NK-92 (cell line): ENCODE measurements around the gene RETREG3.
"Not testable (repeated sequence)": the region's sequence is repeated elsewhere in the genome, so short reads cannot be mapped to it uniquely, and the experiment has no call there.

Experiments used
- DNase-seq: peaks from one replicate; lab custom pipeline; 2025; ENCODE audit not compliant: unreplicated experiment; lab: John Stamatoyannopoulos, UW

Gene RETREG3

DNA sequence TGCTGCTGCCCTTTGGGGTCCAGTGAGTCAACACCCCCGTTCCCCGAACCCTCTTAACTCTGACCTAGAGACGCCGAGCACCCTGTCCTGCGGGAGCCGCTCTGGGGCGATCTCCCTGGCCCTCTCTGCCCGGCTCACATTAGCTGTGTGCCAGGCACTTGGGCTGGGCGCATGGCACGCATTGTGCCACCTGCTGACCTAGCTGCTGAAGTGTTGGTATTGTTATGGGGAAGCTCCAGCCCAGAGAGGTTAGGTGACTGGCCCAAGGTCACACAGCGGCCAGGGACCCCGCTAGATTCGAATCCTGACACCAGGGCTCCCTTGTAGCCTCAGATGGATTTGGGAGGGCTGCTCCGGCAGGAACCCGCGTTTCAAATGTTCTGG lies 55.3 kb downstream of the RETREG3 start:
- no peak for DNase-seq

DNA sequence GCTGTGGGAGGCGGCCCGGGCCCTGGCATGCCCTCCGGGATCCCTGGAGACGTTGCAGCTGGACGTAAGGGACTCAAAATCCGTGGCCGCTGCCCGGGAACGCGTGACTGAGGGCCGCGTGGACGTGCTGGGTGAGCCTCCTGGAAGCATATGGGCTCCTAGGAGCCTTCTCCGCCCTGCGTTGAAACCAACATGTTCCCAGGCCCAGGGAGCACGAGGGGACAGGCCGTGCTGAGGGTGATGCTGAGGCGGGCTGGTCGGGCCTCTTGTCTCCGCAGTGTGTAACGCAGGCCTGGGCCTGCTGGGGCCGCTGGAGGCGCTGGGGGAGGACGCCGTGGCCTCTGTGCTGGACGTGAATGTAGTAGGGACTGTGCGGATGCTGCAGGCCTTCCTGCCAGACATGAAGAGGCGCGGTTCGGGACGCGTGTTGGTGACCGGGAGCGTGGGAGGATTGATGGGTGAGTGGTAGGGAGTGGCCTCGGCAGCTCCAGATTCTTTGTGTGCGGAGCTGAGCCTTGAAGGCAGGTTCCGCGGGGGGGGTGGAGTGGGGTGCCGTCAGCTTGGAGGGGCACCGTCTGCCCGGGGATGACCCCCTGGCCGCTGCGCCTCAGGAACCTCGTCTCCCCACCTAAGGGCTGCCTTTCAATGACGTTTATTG lies 55.9 kb downstream of the RETREG3 start:
- no peak for DNase-seq

DNA sequence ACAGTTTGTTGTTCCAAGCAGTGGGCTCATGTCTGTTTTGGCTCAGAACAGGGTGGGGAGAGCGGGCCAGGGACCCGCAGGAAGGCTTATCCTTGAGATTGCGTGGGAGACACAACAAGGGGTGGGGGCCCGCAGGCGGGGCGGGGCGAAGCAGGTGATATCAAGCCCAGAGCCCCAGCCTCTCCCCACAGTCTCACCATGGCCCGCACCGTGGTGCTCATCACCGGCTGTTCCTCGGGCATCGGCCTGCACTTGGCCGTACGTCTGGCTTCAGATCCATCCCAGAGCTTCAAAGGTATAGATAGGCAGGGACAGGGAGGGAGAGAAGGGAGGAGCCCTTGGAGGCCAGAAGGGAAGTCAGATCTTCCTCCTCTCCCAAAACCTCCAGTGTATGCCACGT lies 56.4 kb downstream of the RETREG3 start, which contains the start of gene HSD17B1:
TSS of gene HSD17B1 (plus strand) at position 188 of the 400 bp plus-strand sequence. CDS start at position 199, 11 bp downstream.
- not testable (repeated sequence) for DNase-seq

DNA sequence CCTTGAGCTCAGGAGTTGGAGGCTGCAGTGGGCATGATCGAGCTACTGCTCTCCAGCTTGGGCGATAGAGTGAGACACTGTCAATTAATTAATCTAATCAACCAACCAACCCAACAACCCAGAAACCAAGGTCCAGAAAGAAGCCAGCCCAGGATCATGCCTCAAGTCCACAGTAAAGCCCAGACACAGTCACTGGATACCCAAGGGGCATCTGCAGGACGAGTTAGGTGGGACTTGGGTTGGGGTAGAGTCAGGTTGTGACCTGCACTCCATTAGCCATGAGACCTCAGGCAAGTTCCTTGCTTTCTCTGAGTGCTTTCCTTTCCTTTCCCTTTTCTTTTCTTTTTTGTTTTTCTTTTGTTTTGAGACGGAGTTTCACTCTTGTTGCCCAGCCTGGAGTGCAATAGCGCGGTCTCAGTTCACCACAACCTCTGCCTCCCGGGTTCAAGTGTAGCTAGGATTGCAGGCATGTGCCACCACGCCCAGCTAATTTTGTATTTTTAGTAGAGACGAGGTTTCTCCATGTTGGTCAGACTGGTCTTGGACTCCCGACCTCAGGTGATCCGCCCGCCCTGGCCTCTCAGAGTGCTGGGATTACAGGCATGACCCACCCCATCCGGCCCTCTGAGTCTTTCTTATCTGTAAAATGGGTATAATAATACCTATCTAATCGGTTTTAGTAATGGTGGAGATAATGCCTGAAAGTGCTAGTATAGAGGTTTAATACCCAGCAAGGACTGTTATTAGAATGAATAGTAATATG lies 60.0 kb downstream of the RETREG3 start:
- no peak for DNase-seq

DNA sequence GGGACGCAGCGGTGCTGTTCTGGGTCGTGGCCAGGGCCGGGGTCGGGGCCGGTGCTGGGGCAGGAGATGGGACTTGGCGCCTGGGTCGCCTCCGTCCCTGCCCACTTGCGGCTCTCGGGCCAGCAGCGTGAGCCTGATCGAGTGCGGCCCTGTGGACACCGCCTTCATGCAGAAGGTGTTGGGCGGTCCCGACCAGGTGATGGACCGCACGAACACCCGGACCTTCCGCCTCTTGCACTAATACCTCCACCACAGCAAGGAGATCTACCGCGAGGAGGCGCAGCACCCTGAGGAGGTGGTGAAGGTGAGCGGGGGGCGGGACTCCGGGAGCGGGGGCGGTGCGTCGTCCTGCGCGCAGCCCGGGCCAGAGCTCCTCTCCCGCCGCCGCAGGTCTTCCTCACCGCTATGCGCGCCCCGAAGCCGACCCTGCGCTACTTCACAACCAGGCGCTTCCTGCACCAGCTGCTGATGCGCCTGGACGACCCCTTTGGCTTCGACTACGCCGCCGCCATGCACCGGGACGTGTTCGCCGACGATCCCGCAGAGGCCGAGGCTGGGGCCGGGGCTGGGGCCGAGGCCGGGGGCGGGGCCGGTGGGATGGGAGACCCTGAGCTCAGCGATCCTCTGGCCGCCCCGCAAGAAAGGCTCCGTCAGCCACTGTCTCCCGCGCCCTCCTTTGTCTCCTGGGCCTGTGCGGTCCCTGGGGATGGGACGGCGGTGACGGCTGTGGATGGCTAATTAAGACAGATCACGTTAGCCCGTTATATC lies 60.9 kb downstream of the RETREG3 start:
- DNase-seq, result no peak

DNA sequence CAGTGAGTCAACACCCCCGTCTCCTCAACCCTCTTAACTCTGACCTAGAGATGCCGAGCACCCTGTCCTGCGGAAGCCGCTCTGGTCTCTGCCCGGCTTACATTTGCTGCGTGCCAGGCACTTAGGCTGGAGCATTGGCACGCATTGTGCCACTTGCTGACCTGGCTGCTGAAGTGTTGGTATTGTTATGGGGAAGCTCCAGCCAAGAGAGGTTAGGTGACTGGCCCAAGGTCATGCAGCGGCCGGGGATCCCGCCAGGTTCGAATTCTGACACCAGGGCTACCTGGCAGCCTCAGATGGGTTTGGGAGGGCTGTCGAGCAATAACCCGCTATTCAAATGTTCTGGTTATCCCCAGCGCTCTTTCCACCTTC lies 61.5 kb downstream of the RETREG3 start:
- DNase-seq, result no peak

DNA sequence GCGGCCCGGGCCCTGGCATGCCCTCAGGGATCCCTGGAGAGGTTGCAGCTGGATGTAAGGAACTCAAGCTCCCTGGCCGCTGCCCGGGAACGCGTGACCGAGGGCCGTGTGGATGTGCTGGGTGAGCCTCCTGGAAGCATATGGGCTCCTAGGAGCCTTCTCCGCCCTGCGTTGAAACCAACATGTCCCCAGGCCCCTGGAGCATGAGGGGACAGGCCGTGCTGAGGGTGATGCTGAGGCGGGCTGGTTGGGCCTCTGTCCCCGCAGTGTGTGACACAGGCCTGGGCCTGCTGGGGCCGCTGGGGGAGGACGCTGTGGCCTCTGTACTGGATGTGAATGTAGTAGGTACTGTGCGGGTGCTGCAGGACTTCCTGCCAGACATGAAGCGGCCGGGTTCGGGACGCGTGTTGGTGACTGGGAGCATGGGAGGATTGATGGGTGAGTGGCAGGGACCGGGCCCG lies 62.1 kb downstream of the RETREG3 start:
- no peak for DNase-seq

DNA sequence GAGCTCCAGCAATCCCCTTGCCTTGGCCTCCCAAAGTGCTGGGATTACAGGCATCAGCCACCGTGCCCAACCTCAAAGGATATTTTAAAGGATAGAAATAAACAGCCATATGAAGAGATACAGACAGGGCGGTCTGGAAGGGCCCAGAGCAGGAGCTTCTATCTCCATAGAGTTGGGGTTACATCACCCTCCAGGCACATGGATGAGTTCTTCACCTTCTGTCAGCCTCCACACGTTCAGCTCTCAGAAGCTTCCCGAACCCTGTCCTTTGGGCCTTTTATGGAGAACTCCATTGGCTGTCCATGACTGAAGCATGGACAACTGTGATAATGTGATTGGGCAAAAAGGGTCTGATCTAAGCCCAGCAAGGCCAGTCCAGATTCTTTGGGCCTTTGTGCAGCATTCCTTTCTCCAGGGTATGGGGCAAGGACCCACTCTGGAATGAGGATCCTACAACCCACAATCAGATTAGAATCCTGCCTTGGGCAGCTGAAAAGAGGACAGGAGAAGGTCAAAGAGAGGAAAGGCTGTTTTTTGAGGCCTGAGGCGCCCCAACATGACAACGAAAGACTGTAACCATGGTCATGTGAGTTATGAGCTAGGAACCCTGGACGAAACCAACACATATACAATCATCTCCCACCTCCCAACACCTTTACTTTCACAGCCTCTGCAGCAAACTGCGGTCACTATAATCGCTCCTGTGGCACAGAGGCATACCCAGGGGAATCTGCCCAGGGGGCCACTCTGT lies 63.2 kb downstream of the RETREG3 start:
- DNase-seq, result not testable (repeated sequence)

DNA sequence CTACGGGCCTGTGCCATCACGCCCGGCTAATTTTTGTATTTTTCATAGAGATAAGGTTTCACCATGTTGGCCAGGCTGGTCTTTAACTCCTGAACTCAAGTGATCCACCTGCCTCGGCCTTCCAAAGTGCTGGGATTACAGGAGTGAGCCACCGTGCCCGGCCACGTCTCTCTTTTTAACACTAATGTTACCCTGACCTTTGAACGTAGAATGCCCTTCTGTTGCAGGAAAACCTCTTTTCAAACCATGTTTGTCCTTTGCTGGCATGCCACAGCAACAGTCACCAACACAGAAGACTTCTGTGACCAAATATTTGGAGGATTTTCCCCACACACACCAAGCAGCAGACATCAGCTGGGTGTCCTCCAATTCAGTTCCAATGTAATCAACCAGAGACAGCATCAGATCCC lies 64.3 kb downstream of the RETREG3 start:
- DNase-seq, result no peak

DNA sequence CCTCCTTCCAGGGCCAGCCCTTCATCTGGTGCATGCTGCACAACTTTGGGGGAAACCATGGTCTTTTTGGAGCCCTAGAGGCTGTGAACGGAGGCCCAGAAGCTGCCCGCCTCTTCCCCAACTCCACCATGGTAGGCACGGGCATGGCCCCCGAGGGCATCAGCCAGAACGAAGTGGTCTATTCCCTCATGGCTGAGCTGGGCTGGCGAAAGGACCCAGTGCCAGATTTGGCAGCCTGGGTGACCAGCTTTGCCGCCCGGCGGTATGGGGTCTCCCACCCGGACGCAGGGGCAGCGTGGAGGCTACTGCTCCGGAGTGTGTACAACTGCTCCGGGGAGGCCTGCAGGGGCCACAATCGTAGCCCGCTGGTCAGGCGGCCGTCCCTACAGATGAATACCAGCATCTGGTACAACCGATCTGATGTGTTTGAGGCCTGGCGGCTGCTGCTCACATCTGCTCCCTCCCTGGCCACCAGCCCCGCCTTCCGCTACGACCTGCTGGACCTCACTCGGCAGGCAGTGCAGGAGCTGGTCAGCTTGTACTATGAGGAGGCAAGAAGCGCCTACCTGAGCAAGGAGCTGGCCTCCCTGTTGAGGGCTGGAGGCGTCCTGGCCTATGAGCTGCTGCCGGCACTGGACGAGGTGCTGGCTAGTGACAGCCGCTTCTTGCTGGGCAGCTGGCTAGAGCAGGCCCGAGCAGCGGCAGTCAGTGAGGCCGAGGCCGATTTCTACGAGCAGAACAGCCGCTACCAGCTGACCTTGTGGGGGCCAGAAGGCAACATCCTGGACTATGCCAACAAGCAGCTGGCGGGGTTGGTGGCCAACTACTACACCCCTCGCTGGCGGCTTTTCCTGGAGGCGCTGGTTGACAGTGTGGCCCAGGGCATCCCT lies 65.7 kb downstream of the RETREG3 start:
- no peak for DNase-seq

DNA sequence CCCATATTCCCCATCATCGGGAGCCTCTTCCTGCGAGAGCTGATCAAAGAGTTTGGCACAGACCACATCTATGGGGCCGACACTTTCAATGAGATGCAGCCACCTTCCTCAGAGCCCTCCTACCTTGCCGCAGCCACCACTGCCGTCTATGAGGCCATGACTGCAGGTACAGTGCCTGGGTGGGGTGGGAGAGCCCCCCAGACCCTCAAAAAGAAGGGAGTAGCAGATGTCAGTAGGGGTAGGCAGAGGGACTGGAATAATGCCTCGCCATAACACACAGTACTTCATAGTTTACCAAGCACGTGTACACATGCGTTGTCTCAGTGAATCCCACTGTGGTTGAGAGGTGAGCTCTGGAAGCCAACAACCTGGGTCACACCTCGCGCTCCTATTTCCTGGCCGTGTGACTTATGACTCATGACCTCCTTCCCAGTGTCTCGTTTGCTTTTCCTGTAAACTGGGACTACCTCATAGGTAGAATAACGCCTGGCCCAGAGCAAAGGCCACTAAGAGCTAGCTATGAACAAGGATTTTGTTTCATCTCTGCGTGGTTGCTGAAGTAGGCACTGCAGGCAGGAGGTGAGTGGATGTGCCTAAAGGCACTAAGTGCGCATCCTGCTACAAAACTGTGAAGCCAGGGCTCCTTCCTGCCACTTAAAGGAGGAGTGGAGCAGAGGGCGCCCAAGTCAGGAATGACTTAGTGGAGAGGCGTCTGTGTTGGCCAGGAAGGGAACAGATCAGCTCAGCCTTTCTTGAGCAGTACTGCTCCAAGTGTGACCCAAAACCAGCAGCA lies 67.9 kb downstream of the RETREG3 start:
- DNase-seq, result no peak

DNA sequence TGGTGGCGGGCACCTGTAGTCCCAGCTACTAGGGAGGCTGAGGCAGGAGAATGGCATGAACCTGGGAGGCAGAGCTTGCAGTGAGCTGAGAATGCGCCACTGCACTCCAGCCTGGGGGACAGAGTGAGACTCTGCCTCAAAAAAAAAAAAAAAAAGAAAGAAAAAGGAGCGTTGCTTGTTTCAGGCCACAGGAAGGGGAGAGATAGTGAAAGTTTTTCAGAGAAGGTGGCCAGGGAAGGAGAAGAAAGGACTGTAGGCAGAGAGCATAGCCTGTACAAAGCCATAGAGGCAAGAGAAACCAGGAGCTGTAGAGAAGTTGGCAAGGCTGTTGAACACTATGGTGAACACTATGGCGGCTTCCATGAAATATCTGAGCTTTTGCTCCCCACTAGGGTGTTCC lies 68.6 kb downstream of the RETREG3 start:
- DNase-seq, result not testable (repeated sequence)

DNA sequence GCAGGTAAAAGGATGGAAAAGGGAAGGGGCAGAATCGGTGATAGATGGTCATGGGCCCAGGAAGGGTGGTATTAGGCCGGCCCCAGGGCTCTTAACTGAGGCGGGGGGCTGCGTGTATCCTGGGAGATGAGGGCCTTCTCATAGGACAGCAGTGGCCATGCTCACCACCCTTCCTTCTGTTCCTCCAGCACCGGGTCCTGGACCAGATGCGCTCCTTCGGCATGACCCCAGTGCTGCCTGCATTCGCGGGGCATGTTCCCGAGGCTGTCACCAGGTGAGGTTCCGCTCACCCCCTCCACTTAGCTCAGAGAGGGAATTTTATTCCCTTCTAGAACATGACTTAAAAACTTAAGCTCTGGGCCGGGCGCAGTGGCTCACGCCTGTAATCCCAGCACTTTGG lies 70.7 kb downstream of the RETREG3 start:
- no peak for DNase-seq

DNA sequence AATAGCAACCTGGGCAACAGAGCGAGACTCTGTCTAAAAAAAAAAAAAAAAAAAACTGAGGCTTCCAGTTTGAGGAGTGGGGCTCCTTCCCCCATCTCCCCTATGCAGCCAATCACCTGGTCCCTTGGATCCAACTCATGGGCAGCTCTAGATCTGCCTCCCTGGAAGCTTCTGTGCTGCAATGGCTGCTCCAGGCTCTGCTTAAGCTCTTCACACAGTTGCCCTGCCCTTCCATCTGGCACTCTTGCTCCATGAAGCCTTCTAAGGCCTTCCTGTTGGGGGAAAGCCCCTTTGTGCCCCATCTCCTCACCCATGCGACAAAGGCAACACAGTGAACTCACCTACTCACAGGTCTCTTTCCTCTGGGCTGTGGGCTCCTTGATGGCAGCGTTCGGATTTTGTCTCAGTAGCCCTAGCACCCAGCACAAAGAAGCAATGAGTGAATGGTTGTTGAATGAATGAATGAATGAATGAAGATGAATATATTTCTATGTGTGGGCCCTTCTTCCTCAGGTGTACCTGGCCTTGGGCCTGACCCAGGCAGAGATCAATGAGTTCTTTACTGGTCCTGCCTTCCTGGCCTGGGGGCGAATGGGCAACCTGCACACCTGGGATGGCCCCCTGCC lies 71.2 kb downstream of the RETREG3 start:
- DNase-seq, result no peak

DNA sequence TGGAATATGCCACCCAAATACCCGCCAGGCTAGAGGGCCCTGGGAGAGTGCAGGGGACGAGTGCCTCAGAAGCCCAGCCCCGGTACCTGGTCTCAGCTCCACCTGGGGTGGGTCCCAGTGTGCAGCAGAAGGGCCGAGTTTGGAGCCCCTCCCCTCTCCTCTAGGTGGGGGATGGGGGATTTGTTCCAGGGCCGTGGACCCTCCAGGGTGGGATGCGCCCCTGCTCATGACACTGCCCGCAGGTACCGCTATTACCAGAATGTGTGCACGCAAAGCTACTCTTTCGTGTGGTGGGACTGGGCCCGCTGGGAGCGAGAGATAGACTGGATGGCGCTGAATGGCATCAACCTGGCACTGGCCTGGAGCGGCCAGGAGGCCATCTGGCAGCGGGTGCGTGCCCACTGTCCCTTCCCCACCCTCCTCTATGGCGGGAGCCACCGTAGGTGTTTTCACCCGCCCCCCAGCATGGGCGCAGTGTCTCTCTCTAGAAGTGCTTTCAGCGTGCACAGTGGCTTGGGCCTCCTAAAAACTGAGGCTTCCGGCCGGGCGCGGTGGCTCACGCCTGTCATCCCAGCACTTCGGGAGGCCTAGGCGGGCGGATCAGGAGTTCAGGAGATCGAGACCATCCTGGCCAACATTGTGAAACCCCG lies 71.9 kb downstream of the RETREG3 start:
- DNase-seq, result no peak

DNA sequence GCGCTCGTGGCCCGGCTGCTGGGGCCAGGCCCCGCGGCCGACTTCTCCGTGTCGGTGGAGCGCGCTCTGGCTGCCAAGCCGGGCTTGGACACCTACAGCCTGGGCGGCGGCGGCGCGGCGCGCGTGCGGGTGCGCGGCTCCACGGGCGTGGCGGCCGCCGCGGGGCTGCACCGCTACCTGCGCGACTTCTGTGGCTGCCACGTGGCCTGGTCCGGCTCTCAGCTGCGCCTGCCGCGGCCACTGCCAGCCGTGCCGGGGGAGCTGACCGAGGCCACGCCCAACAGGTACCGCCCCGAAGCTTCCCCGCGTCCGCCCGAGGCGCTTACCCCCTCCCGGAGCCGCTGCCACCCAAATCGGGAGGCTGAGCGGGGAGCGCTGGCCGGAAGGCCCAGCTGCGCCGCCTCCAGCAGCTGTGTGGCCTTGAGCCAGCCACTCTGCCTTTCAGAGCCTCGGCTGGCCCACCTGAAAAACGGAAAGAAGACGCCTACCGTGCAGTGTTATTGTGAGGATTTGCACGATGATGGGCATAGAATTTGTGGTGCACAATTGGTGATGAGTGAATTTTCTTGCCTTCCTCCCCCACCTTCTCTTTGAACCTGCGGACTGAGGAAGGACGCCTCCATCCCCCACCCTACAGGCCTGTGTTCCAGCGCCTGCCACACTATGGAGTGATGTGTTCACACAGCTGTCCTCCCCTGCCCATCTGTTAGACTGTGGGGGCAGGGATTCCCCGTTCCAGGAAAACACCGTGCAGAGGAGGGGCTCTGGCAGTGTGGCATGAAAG lies 72.6 kb downstream of the RETREG3 start:
- DNase-seq, result no peak

DNA sequence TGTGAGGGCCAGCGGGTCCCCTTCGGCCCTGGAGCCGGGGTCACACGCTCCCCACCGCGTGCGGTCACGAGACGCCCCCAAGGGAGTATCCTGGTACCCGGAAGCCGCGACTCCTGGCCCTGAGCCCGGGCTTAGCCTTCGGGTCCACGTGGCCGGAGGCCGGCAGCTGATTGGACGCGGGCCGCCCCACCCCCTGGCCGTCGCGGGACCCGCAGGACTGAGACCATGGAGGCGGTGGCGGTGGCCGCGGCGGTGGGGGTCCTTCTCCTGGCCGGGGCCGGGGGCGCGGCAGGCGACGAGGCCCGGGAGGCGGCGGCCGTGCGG lies 73.2 kb downstream of the RETREG3 start, which contains the start of gene NAGLU:
TSS of gene NAGLU (plus strand) at position 194 of the 324 bp plus-strand sequence. CDS start at position 226, 32 bp downstream.
- no peak for DNase-seq
